HepG2 (cell line): ENCODE data around the gene TMEM53. TPM values are rescaled to one million over a fixed set of nuclear protein-coding genes. Genes with fewer than 3 reads are reported as not detected.

Source experiments
- ESRRA ChIP-seq: sonication (generic); formaldehyde crosslinking; IDR thresholded peaks from 2 replicates; pipeline ENCODE4 v1.5.1; 2020; ENCODE audit warnings: mild to moderate bottlenecking, low read depth, missing genetic modification reagents
- HDAC1 ChIP-seq: sonication (generic); formaldehyde crosslinking; IDR thresholded peaks from 2 replicates; pipeline ENCODE4 v1.5.1; 2020; ENCODE audit warnings: mild to moderate bottlenecking, missing genetic modification reagents
- HNRNPL ChIP-seq: fragments of 200-400 bp; formaldehyde crosslinking; IDR thresholded peaks from 2 replicates; pipeline ENCODE4 v1.6.1; 2017; ENCODE audit warnings: mild to moderate bottlenecking, low read depth, low read length
- HOXD1 ChIP-seq: sonication (generic); formaldehyde crosslinking; IDR thresholded peaks from 2 replicates; pipeline ENCODE4 v1.5.0; 2020; ENCODE audit warnings: missing genetic modification reagents
- KAT7 ChIP-seq: IDR thresholded peaks from 2 replicates; pipeline ENCODE4 v1.6.1; 2018; ENCODE audit warnings: borderline replicate concordance, missing compliant biosample characterization
- MEIS1 ChIP-seq: sonication (generic); formaldehyde crosslinking; IDR thresholded peaks from 2 replicates; pipeline ENCODE4 v1.9.0; 2021; ENCODE audit warnings: mild to moderate bottlenecking, missing genetic modification reagents, moderate library complexity, borderline replicate concordance
- ONECUT2 ChIP-seq: sonication (generic); formaldehyde crosslinking; IDR thresholded peaks from 2 replicates; pipeline ENCODE4 v1.4.0; 2020; ENCODE audit warnings: missing genetic modification reagents
- PHF21A ChIP-seq: sonication (generic); formaldehyde crosslinking; IDR thresholded peaks from 2 replicates; pipeline ENCODE4 v1.5.0; 2020; ENCODE audit warnings: mild to moderate bottlenecking, missing genetic modification reagents
- ZNF484 ChIP-seq: sonication (generic); formaldehyde crosslinking; IDR thresholded peaks from 2 replicates; pipeline ENCODE4 v1.5.1; 2020; ENCODE audit warnings: mild to moderate bottlenecking, low read depth, missing genetic modification reagents, borderline replicate concordance
- polyA plus RNA-seq, 8 experiments: library from polyadenylated mRNA; depleted of rRNA in 3 of 8; stranded (reverse) in 7 of 8; unstranded in 1 of 8; fragments of >200 nt; fragmentation: Illumina TruSeq in 4 of 8; extraction: Trizol in 4 of 8; gene quantifications; 2 replicates each; pipeline versions ENCODE4 v1.2.1 to v1.2.3, GENCODE V29; 2011 to 2016; ENCODE audit warnings: low read depth in 4 of 8, missing spikeins in 1 of 8, mixed read lengths in 1 of 8; ENCODE audit not compliant: insufficient read depth in 1 of 8
- total RNA-seq, 5 experiments: library from RNA; depleted of rRNA; stranded (reverse); fragments of >200 nt; fragmentation: Illumina TruSeq; extraction: Trizol; gene quantifications; 2 replicates each; pipeline ENCODE4 v1.2.3, GENCODE V29; 2016; ENCODE audit warnings: low read depth in 1 of 5
- TF ChIP-seq, protein P1 (sequence below): sonication (generic); formaldehyde crosslinking; IDR thresholded peaks from 2 replicates; pipeline ENCODE4 v1.9.0; 2021; ENCODE audit warnings: missing genetic modification reagents, borderline replicate concordance
- TF ChIP-seq, protein P2 (sequence below): sonication (generic); formaldehyde crosslinking; IDR thresholded peaks from 2 replicates; pipeline ENCODE4 v1.4.0; 2020; ENCODE audit warnings: missing genetic modification reagents
- TF ChIP-seq, protein P3 (sequence below): sonication (generic); formaldehyde crosslinking; IDR thresholded peaks from 2 replicates; pipeline ENCODE4 v1.5.0; 2020; ENCODE audit warnings: missing genetic modification reagents, mild to moderate bottlenecking, borderline replicate concordance
- TF ChIP-seq, protein P4 (sequence below): sonication (generic); formaldehyde crosslinking; IDR thresholded peaks from 2 replicates; pipeline ENCODE4 v1.8.0; 2022; ENCODE audit warnings: missing genetic modification reagents, mild to moderate bottlenecking, moderate library complexity, borderline replicate concordance
- TF ChIP-seq, protein P5 (sequence below): sonication (generic); formaldehyde crosslinking; IDR thresholded peaks from 2 replicates; pipeline ENCODE4 v1.4.0; 2020; ENCODE audit warnings: missing genetic modification reagents, mild to moderate bottlenecking, borderline replicate concordance

Gene TMEM53
- total and polyA plus RNA-seq, 2 of the 13 experiments (the other 11 are each of a cell fraction or from before 2014, with no cell fraction given), result 12.6 to 20.2 TPM

DNA sequence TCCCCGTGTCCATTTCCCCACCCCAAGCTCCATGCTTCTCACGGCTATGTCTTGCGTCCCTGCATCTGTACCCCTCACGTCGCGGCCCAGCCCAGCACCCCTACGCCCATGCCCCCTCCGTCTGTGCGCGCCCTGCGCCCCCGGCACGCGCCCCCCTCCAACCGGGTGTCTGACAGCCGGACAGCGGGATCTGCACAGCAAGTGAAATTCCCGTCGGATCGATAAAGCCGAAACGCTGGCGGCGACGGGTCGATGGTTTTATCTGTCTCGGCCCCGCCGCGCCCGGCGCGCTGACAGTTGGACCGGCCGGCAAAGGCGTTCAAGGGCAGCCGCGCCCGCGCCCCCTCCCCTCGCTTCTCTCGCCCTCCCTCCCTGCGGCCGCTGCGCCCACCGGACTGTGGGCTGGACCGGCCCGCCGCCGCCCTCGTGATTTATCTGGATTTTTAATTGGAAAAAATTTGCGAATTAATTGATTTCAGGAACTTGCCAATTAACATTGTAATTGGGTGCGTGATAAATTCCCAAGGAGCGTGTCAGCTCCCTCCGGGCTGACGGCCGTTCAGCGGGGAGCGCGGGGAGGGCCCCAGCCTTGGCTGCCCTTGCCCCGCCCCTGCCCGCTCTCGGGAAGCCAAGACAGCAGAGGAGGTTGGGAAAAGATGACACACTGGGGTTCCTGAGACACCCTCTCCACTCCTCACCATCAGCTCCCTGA lies 57.1 kb downstream of the TMEM53 start (continued):
- TF ChIP-seq KAT7 (CRISPR knock-in tag) (no peak), ESRRA (CRISPR knock-in tag) (peak; percentile 57; the same call in 1 of the 2 replicates), HDAC1 (CRISPR knock-in tag) (peak; percentile 68), HNRNPL (no peak), MEIS1 (CRISPR knock-in tag) (peak; percentile 39; the same call in 1 of the 2 replicates), HOXD1 (CRISPR knock-in tag) (0 out of 2 replicates have a peak, but pooled peaks have one; percentile 32), ZNF484 (no peak), ONECUT2 (CRISPR knock-in tag) (peak; percentile 96), PHF21A (peak; percentile 53)
- TF ChIP-seq, protein P1, sequence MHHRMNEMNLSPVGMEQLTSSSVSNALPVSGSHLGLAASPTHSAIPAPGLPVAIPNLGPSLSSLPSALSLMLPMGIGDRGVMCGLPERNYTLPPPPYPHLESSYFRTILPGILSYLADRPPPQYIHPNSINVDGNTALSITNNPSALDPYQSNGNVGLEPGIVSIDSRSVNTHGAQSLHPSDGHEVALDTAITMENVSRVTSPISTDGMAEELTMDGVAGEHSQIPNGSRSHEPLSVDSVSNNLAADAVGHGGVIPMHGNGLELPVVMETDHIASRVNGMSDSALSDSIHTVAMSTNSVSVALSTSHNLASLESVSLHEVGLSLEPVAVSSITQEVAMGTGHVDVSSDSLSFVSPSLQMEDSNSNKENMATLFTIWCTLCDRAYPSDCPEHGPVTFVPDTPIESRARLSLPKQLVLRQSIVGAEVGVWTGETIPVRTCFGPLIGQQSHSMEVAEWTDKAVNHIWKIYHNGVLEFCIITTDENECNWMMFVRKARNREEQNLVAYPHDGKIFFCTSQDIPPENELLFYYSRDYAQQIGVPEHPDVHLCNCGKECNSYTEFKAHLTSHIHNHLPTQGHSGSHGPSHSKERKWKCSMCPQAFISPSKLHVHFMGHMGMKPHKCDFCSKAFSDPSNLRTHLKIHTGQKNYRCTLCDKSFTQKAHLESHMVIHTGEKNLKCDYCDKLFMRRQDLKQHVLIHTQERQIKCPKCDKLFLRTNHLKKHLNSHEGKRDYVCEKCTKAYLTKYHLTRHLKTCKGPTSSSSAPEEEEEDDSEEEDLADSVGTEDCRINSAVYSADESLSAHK (CRISPR knock-in tag), result no peak
- TF ChIP-seq, protein P2, sequence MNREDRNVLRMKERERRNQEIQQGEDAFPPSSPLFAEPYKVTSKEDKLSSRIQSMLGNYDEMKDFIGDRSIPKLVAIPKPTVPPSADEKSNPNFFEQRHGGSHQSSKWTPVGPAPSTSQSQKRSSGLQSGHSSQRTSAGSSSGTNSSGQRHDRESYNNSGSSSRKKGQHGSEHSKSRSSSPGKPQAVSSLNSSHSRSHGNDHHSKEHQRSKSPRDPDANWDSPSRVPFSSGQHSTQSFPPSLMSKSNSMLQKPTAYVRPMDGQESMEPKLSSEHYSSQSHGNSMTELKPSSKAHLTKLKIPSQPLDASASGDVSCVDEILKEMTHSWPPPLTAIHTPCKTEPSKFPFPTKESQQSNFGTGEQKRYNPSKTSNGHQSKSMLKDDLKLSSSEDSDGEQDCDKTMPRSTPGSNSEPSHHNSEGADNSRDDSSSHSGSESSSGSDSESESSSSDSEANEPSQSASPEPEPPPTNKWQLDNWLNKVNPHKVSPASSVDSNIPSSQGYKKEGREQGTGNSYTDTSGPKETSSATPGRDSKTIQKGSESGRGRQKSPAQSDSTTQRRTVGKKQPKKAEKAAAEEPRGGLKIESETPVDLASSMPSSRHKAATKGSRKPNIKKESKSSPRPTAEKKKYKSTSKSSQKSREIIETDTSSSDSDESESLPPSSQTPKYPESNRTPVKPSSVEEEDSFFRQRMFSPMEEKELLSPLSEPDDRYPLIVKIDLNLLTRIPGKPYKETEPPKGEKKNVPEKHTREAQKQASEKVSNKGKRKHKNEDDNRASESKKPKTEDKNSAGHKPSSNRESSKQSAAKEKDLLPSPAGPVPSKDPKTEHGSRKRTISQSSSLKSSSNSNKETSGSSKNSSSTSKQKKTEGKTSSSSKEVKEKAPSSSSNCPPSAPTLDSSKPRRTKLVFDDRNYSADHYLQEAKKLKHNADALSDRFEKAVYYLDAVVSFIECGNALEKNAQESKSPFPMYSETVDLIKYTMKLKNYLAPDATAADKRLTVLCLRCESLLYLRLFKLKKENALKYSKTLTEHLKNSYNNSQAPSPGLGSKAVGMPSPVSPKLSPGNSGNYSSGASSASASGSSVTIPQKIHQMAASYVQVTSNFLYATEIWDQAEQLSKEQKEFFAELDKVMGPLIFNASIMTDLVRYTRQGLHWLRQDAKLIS (CRISPR knock-in tag), result no peak
- TF ChIP-seq, protein P3, sequence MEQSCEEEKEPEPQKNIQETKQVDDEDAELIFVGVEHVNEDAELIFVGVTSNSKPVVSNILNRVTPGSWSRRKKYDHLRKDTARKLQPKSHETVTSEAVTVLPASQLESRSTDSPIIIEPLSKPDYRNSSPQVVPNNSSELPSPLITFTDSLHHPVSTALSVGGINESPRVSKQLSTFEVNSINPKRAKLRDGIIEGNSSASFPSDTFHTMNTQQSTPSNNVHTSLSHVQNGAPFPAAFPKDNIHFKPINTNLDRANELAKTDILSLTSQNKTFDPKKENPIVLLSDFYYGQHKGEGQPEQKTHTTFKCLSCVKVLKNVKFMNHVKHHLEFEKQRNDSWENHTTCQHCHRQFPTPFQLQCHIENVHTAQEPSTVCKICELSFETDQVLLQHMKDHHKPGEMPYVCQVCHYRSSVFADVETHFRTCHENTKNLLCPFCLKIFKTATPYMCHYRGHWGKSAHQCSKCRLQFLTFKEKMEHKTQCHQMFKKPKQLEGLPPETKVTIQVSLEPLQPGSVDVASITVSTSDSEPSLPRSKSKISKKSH, result no peak
- TF ChIP-seq, protein P4, sequence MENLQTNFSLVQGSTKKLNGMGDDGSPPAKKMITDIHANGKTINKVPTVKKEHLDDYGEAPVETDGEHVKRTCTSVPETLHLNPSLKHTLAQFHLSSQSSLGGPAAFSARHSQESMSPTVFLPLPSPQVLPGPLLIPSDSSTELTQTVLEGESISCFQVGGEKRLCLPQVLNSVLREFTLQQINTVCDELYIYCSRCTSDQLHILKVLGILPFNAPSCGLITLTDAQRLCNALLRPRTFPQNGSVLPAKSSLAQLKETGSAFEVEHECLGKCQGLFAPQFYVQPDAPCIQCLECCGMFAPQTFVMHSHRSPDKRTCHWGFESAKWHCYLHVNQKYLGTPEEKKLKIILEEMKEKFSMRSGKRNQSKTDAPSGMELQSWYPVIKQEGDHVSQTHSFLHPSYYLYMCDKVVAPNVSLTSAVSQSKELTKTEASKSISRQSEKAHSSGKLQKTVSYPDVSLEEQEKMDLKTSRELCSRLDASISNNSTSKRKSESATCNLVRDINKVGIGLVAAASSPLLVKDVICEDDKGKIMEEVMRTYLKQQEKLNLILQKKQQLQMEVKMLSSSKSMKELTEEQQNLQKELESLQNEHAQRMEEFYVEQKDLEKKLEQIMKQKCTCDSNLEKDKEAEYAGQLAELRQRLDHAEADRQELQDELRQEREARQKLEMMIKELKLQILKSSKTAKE (CRISPR knock-in tag), result peak; percentile 66; the same call in 1 of the 2 replicates
- TF ChIP-seq, protein P5, sequence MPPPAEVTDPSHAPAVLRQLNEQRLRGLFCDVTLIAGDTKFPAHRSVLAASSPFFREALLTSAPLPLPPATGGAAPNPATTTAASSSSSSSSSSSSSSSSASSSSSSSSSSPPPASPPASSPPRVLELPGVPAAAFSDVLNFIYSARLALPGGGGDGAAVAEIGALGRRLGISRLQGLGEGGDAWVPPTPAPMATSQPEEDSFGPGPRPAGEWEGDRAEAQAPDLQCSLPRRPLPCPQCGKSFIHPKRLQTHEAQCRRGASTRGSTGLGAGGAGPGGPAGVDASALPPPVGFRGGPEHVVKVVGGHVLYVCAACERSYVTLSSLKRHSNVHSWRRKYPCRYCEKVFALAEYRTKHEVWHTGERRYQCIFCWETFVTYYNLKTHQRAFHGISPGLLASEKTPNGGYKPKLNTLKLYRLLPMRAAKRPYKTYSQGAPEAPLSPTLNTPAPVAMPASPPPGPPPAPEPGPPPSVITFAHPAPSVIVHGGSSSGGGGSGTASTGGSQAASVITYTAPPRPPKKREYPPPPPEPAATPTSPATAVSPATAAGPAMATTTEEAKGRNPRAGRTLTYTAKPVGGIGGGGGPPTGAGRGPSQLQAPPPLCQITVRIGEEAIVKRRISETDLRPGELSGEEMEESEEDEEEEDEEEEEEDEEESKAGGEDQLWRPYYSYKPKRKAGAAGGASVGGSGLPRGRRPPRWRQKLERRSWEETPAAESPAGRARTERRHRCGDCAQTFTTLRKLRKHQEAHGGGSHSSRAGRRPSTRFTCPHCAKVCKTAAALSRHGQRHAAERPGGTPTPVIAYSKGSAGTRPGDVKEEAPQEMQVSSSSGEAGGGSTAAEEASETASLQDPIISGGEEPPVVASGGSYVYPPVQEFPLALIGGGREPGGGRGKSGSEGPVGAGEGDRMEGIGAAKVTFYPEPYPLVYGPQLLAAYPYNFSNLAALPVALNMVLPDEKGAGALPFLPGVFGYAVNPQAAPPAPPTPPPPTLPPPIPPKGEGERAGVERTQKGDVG, result no peak
